GM19452 (cell line): ENCODE results near the gene KRTAP5-10.
"Not testable (repeated sequence)": the region's sequence is repeated elsewhere in the genome, so short reads cannot be mapped to it uniquely, and the experiment has no call there.

Experiments
- ATAC-seq: cut with Tn5 transposase; IDR thresholded peaks from one replicate; pipeline ENCODE4 v1.9.1; 2021; ENCODE audit not compliant: unreplicated experiment

KRTAP5-10 gene

GRCh38 chr11:71542382-71542781 is 23.0 kb upstream of the KRTAP5-10 start:
- ATAC-seq: no peak

GRCh38 chr11:71542879-71543777 is 22.2 kb upstream of the KRTAP5-10 start:
- no peak for ATAC-seq

- ATAC-seq: no peak
Measured at GRCh38 chr11:71543866-71544265, 21.5 kb upstream of the KRTAP5-10 start.

GRCh38 chr11:71544525-71545214 is 20.7 kb upstream of the KRTAP5-10 start:
- no peak for ATAC-seq

- ATAC-seq: no peak
Measured at GRCh38 chr11:71545405-71545966, 19.9 kb upstream of the KRTAP5-10 start.

GRCh38 chr11:71548120-71548519 is 17.2 kb upstream of the KRTAP5-10 start, which contains the start of gene KRTAP5-9:
Gene KRTAP5-9, plus strand, starts transcription at chr11:71548420. Its CDS starts 238 bp downstream, at chr11:71548658.
- no peak for ATAC-seq

GRCh38 chr11:71548716-71549151 is 16.6 kb upstream of the KRTAP5-10 start:
- ATAC-seq: no peak

- ATAC-seq: no peak
Measured at GRCh38 chr11:71551711-71552110, 13.7 kb upstream of the KRTAP5-10 start.

GRCh38 chr11:71554996-71555395 is 10.4 kb upstream of the KRTAP5-10 start:
- no peak for ATAC-seq

- no peak for ATAC-seq
Measured at GRCh38 chr11:71555508-71555907, 9.9 kb upstream of the KRTAP5-10 start.

- ATAC-seq: no peak
Measured at GRCh38 chr11:71556018-71556417, 9.3 kb upstream of the KRTAP5-10 start.

- ATAC-seq: no peak
Measured at GRCh38 chr11:71557257-71557656, 8.1 kb upstream of the KRTAP5-10 start.

GRCh38 chr11:71558996-71559395 is 6.4 kb upstream of the KRTAP5-10 start:
- no peak for ATAC-seq

- ATAC-seq: no peak
Measured at GRCh38 chr11:71562120-71562519, 3.2 kb upstream of the KRTAP5-10 start.

GRCh38 chr11:71563406-71563805 is 2.0 kb upstream of the KRTAP5-10 start:
- no peak for ATAC-seq

- no peak for ATAC-seq
Measured at GRCh38 chr11:71564430-71564829, 933 bp upstream of the KRTAP5-10 start.

- no peak for ATAC-seq
Measured at GRCh38 chr11:71566081-71566620, 788 bp downstream of the KRTAP5-10 start.

- ATAC-seq: not testable (repeated sequence)
Measured at GRCh38 chr11:71566626-71567599, 1.6 kb downstream of the KRTAP5-10 start.

GRCh38 chr11:71567633-71568032 is 2.3 kb downstream of the KRTAP5-10 start:
- ATAC-seq: not testable (repeated sequence)

- ATAC-seq: no peak
Measured at GRCh38 chr11:71568704-71569349, 3.5 kb downstream of the KRTAP5-10 start.
